Fibroblast of the conjunctiva (primary cell): ENCODE measurements around the gene PCDHA7.
"Not testable (repeated sequence)": the region's sequence is repeated elsewhere in the genome, so short reads cannot be mapped to it uniquely, and the experiment has no call there.

Experiments
- DNase-seq: peaks from one replicate; pipeline ENCODE4 v3.0.0-alpha.2; 2010; ENCODE audit warnings: low read depth

Gene PCDHA7, protein sequence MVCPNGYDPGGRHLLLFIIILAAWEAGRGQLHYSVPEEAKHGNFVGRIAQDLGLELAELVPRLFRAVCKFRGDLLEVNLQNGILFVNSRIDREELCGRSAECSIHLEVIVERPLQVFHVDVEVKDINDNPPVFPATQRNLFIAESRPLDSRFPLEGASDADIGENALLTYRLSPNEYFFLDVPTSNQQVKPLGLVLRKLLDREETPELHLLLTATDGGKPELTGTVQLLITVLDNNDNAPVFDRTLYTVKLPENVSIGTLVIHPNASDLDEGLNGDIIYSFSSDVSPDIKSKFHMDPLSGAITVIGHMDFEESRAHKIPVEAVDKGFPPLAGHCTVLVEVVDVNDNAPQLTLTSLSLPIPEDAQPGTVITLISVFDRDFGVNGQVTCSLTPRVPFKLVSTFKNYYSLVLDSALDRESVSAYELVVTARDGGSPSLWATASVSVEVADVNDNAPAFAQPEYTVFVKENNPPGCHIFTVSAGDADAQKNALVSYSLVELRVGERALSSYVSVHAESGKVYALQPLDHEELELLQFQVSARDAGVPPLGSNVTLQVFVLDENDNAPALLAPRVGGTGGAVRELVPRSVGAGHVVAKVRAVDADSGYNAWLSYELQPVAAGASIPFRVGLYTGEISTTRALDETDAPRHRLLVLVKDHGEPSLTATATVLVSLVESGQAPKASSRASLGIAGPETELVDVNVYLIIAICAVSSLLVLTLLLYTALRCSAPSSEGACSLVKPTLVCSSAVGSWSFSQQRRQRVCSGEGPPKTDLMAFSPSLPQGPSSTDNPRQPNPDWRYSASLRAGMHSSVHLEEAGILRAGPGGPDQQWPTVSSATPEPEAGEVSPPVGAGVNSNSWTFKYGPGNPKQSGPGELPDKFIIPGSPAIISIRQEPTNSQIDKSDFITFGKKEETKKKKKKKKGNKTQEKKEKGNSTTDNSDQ

DNA sequence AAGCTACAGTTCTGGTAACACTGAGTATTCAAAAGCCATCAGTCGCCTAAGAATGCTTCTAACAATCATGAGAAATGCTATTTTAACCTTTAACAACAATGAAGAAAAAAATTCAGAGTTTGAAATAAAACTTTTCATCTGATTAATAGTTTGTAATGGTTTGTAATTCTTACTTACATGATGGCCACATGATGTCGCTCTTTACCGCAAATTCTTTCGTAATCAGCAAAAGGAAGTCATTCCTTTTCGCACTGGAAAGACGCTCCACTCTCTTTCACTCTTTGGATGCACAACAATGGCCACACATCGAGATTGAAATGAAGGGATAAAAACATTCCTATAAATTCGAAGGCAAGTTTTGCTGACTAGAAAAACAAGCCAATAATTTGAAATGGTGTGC is at the start of gene PCDHA7:
PCDHA7 (plus strand) TSS at position 277 of the 400 bp plus-strand sequence; CDS start at position 392, 115 bp downstream.
- DNase-seq = no peak

DNA sequence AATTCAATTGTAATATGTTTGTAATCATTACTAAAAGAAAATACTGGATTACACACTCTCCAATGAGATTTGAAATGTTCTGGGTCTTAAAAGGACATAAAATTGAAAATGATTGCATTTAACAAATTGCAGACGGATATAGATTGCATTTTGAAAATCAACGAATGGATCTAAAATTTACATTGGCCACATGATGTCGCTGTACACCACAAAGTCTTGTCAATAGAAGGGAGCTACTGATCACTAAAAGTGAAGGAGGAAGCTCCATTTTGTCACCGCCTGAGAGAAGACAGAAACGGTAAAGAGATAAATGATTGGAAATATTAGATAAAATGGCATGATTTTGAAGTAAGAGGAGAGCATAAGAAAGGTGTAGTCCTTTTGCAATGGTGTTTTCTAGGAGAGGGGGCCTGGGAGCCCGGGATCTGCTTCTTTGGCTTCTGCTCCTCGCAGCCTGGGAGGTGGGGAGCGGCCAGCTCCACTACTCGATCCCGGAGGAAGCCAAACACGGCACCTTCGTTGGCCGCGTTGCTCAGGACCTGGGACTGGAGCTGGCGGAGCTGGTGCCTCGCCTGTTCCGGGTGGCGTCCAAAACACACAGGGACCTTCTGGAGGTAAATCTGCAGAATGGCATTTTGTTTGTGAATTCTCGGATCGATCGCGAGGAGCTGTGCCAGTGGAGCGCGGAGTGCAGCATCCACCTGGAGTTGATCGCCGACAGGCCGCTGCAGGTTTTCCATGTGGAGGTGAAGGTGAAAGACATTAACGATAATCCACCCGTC is 48.0 kb upstream of the PCDHA7 start, which contains the start of gene PCDHA1:
PCDHA1 (plus strand) TSS at position 236 of the 782 bp plus-strand sequence.
- DNase-seq = no peak

DNA sequence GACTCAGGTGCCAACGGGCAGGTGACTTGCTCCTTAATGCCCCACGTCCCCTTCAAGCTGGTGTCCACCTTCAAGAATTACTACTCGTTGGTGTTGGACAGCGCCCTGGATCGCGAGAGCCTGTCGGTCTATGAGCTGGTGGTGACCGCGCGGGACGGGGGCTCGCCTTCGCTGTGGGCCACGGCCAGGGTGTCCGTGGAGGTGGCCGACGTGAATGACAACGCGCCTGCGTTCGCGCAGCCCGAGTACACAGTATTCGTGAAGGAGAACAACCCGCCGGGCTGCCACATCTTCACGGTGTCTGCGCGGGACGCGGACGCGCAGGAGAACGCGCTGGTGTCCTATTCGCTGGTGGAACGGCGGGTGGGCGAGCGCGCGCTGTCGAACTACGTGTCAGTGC is 46.6 kb upstream of the PCDHA7 start:
- not testable (repeated sequence) for DNase-seq

DNA sequence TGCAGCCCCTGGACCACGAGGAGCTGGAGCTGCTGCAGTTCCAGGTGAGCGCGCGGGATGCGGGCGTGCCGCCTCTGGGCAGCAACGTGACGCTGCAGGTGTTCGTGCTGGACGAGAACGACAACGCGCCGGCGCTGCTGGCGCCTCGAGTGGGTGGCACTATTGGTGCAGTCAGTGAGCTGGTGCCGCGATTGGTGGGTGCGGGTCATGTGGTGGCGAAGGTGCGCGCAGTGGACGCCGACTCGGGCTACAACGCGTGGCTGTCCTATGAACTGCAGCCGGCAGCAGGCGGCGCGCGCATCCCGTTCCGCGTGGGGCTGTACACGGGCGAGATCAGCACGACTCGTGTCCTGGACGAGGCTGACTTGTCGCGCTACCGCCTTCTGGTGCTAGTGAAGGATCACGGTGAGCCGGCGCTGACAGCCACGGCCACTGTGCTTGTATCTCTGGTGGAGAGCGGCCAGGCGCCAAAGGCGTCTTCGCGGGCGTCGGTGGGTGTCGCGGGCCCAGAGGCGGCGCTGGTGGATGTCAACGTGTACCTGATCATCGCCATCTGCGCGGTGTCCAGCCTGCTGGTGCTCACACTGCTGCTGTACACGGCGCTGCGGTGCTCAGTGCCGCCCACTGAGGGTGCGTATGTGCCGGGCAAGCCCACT is 46.1 kb upstream of the PCDHA7 start:
- DNase-seq = not testable (repeated sequence)

DNA sequence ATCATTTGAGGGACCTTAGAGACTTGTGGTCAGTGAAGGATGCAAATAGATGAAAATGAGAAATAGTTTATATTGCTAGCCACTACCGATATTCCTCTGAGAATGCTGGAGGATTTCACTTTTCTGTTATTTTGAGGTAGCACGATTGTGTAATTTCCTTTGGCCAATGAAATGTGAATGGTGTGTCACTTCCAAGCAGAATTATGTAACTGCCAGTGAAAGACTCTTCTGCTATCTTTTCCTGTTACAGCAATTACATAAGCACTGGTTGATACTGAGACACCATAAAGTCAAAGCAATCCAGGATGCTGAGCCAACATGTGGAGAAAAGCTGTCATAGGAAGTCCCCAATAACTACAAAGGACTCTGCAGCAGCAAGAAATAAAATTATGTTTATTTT is 43.0 kb upstream of the PCDHA7 start:
- no peak for DNase-seq

DNA sequence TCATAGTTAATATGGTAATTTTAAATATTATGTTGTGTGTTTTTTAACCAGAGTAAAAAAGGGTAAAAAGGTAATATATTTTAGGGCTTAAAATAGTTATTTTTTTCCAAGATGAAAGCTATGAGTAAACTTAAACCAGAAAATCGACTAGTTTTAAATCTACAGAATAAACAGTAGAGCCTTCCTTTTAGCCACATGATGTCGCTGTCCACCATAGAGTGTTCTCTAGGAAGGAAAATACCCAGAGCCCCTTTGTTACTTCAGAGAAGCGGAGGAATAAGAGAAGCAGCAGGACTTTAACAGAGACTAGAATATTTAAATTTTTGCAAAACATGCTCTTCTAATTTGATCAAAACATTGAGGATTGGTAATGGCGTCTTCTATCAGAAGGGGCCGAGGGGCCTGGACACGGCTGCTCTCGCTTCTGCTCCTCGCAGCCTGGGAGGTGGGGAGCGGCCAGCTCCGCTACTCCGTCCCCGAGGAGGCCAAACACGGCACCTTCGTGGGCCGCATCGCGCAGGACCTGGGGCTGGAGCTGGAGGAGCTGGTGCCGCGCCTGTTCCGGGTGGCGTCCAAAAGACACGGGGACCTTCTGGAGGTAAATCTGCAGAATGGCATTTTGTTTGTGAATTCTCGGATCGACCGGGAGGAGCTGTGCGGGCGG is 39.3 kb upstream of the PCDHA7 start, which contains the start of gene PCDHA2:
PCDHA2 (plus strand) TSS at position 258 of the 664 bp plus-strand sequence.
- no peak for DNase-seq

DNA sequence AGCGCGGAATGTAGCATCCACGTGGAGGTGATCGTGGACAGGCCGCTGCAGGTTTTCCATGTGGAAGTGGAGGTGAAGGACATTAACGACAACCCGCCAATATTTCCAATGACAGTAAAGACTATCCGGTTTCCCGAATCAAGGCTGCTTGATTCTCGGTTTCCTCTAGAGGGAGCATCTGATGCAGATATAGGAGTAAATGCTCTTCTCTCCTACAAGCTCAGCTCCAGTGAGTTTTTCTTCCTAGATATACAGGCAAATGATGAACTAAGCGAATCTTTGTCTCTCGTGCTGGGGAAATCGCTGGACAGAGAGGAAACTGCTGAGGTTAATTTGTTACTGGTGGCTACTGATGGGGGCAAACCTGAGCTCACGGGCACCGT is 38.8 kb upstream of the PCDHA7 start:
- DNase-seq = no peak

DNA sequence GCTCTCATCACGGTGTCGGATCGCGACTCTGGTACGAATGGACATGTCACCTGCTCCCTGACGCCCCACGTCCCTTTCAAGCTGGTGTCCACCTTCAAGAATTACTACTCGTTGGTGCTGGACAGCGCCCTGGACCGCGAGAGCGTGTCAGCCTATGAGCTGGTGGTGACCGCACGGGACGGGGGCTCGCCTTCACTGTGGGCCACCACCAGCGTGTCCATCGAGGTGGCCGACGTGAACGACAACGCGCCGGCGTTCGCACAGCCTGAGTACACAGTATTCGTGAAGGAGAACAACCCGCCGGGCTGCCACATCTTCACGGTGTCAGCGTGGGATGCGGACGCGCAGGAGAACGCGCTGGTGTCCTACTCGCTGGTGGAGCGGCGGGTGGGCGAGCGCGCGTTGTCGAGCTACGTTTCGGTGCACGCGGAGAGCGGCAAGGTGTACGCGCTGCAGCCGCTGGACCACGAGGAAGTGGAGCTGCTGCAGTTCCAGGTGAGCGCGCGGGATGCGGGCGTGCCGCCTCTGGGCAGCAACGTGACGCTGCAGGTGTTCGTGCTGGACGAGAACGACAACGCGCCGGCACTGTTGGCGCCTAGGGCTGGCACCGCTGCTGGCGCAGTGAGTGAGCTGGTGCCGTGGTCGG is 37.9 kb upstream of the PCDHA7 start:
- not testable (repeated sequence) for DNase-seq

DNA sequence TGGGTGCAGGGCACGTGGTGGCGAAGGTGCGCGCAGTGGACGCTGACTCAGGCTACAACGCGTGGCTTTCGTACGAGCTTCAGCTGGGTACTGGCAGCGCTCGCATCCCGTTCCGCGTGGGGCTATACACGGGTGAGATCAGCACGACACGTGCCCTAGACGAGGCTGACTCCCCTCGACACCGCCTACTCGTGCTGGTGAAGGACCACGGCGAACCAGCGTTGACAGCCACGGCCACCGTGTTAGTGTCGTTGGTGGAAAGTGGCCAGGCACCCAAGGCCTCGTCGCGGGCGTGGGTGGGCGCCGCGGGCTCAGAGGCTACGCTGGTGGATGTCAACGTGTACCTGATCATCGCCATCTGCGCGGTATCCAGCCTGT is 37.4 kb upstream of the PCDHA7 start:
- no peak for DNase-seq

DNA sequence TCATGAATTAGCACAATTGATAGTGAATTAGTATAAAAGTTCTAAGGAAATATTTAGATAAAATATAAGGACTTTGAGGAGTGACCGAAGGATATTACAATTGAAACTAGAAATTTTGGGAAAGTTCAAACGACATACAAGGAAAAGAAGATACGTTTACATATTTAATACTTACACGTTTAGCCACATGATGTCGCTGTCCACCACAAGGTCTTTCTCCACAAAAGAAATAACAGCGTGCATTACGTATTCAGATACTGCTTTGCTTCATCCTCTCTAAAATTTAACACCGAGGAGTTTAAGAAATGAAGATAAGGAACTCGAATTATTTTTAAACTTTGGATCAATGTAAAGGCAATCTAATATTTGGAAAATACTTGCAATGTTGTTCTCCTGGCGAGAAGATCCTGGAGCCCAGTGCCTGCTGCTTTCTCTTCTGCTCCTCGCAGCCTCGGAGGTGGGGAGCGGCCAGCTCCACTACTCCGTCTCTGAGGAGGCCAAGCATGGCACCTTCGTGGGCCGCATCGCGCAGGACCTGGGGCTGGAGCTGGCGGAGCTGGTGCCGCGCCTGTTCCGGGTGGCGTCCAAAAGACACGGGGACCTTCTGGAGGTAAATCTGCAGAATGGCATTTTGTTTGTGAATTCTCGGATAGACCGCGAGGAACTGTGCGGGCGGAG is 33.1 kb upstream of the PCDHA7 start, which contains the start of gene PCDHA3:
PCDHA3 (plus strand) TSS at position 242 of the 678 bp plus-strand sequence.
- DNase-seq = peak; percentile 5

DNA sequence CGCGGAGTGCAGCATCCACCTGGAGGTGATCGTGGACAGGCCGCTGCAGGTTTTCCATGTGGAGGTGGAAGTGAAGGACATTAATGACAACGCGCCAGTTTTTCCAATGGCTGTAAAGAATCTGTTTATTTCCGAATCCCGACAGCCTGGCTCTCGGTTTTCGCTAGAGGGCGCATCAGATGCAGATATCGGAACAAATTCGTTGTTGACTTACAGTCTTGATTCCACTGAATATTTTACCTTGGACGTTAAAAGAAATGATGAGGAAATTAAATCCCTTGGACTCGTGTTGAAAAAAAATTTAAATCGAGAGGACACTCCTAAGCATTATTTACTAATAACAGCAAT is 32.6 kb upstream of the PCDHA7 start:
- DNase-seq = no peak

DNA sequence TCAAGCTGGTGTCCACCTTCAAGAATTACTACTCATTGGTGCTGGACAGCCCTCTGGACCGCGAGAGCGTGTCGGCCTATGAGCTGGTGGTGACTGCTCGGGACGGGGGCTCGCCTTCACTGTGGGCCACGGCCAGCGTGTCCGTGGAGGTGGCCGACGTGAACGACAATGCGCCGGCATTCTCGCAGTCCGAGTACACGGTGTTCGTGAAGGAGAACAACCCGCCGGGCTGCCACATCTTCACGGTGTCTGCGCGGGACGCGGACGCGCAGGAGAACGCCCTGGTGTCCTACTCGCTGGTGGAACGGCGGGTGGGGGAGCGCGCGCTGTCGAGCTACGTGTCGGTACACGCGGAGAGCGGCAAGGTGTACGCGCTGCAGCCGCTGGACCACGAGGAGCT is 31.7 kb upstream of the PCDHA7 start:
- not testable (repeated sequence) for DNase-seq

DNA sequence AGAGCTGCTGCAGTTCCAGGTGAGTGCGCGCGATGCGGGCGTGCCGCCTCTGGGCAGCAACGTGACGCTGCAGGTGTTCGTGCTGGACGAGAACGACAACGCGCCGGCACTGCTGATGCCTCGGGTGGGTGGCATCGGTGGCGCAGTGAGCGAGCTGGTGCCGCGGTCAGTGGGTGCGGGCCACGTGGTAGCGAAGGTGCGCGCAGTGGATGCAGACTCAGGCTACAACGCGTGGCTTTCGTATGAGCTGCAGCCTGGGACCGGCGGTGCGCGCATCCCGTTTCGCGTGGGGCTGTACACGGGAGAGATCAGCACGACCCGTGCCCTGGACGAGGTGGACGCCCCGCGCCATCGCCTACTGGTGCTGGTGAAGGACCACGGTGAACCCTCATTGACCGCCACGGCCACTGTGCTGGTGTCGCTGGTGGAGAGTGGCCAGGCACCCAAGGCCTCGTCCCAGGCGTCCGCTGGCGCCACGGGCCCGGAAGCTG is 31.2 kb upstream of the PCDHA7 start:
- no peak for DNase-seq

DNA sequence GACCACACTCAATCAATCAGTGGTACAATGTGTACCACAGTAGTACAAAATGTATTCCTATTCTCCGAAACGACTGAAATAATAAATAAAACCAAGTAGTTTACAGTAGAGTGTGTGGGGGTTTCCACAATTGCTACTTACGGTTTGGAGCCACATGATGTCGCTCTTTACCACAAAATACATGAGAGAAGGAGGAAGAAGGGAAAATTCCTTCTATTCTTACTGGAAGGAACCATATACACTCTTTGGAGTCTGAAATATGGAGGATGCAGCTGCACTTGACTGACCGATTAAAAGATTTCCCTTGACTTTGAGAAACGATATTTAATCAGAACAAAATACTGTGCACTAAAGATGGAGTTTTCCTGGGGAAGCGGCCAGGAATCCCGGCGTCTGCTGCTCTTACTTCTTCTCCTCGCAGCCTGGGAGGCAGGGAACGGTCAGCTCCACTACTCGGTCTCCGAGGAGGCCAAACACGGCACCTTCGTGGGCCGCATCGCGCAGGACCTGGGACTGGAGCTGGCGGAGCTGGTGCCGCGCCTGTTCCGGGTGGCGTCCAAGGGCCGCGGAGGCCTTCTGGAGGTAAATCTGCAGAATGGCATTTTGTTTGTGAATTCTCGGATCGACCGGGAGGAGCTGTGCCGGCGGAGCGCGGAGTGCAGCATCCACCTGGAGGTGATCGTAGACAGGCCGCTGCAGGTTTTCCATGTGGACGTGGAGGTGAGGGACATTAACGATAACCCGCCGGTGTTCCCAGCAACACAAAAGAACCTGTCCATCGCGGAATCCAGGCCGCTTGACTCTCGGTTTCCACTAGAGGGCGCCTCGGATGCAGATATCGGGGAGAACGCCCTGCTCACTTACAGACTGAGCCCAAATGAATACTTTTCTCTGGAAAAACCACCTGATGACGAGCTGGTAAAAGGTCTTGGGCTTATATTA is 27.0 kb upstream of the PCDHA7 start, which contains the start of gene PCDHA4:
PCDHA4 (plus strand) TSS at position 235 of the 942 bp plus-strand sequence.
- DNase-seq = no peak

DNA sequence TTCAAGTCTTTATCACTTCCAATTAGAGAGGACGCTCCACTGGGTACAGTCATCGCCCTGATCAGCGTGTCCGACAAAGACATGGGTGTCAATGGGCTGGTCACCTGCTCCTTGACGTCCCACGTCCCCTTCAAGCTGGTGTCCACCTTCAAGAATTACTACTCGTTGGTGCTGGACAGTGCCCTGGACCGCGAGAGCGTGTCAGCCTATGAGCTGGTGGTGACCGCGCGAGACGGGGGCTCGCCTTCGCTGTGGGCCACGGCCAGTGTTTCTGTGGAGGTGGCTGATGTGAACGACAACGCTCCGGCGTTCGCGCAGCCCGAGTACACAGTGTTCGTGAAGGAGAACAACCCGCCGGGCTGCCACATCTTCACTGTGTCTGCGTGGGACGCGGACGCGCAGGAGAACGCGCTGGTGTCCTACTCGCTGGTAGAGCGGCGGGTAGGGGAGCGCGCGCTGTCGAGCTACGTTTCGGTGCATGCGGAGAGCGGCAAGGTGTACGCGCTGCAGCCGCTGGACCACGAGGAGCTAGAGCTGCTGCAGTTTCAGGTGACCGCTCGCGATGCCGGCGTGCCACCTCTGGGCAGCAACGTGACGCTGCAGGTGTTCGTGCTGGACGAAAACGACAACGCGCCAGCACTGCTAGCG is 25.7 kb upstream of the PCDHA7 start:
- not testable (repeated sequence) for DNase-seq

DNA sequence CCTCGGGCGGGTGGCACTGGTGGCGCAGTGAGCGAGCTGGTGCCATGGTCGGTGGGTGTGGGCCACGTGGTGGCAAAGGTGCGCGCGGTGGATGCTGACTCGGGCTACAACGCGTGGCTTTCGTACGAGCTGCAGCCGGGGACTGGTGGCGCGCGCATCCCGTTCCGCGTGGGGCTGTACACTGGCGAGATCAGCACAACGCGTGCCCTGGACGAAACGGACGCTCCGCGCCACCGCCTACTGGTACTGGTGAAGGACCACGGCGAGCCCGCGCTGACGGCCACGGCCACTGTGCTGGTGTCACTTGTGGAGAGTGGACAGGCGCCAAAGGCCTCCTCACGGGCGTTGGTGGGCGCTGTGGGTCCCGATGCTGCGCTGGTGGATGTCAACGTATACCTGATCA is 25.2 kb upstream of the PCDHA7 start:
- DNase-seq = no peak

DNA sequence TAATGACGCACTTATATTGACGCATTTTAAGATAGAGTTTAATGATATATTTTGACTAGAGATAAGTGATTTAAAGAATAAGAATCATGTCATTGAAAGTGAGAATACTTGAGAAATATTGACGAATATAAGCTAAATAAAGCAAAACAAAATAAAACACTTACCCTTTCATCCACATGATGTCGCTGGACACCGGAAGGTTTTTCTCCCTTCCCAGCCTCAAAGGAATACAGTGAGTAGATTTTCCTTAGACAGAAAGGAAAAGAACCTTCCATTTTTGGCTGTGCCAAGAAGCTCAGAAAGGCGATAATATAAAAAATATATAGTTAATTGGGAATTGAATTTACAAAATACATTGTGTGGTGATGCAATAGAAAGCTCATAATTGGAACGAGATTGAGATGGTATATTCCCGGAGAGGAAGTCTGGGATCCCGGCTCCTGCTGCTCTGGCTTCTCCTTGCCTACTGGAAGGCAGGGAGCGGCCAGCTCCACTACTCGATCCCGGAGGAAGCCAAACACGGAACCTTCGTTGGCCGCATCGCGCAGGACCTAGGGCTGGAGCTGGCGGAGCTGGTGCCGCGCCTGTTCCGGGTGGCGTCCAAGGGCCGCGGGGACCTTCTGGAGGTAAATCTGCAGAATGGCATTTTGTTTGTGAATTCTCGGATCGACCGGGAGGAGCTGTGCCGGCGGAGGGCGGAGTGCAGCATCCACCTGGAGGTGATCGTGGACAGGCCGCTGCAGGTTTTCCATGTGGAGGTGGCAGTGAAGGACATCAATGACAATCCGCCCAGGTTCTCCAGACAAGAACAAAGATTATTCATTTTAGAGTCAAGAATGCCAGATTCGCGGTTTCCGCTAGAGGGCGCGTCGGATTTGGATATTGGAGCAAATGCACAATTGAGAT is 12.4 kb upstream of the PCDHA7 start, which contains the start of gene PCDHA5:
PCDHA5 (plus strand) TSS at position 239 of the 906 bp plus-strand sequence.
- DNase-seq = no peak
